ENCODE measurements around the gene TYW1B.
"Not testable (repeated sequence)": the region's sequence is repeated elsewhere in the genome, so short reads cannot be mapped to it uniquely, and the experiment has no call there.

The TYW1B gene

DNA sequence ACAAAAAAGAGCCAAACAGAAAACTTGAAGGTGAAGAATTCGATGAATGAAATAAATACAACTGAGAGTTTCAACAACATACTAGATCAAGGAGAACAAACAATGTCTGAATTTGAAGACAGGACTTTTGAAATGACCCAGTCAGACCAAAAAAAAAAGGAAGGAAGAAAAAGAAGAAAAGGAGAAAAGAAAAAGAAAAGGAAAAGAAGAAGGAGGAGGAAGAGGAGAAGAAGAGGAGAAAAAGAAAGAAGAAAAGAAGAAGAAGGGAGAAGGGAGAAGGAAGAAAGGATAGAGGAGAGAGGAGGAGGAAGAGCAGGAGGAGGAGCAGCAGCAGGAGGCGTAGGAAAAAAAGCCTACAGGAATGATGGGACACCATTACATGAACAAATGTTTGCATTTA is 97.6 kb downstream of the TYW1B start:
- not testable (repeated sequence) for H3K36me3 Mint-ChIP-seq (ENCODE audit: insufficient read depth); H3K27me3 Mint-ChIP-seq; ATAC-seq (replicated peaks; ENCODE audit: extremely low read depth, poor library complexity, severe bottlenecking); H3K27ac Mint-ChIP-seq (ENCODE audit: low read depth); H3K4me3 Mint-ChIP-seq; H3K4me1 Mint-ChIP-seq; DNase-seq (ENCODE audit: low spot score in 2 of 2)
- H3K9me3 Mint-ChIP-seq: peaks cover 14% of the 10 kb centered on the region

DNA sequence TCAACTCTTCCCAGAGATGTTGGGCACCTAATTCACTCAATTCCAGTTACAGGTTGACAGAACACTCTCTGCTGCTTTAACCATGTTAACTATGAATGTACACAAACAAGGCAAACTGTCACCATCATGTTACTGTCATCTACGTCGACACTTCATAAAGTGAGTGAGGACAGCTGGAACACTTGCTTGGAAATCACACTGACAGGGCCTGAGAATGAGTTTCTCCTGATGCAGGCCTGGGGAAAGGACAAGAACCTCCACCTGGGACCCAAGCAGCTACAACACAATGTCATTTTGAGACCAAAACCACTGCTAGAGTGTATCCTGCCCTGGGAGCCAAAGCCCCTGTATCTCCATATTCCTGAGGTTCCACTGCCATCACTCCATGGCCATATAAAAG is 98.9 kb downstream of the TYW1B start:
- H3K36me3 Mint-ChIP-seq (ENCODE audit: insufficient read depth); H3K4me1 Mint-ChIP-seq; ATAC-seq (replicated peaks; ENCODE audit: extremely low read depth, poor library complexity, severe bottlenecking); DNase-seq (ENCODE audit: low spot score in 2 of 2); H3K4me3 Mint-ChIP-seq; H3K27ac Mint-ChIP-seq (ENCODE audit: low read depth); H3K27me3 Mint-ChIP-seq: not testable (repeated sequence)
- H3K9me3 Mint-ChIP-seq: peaks cover 14% of the 10 kb centered on the region

DNA sequence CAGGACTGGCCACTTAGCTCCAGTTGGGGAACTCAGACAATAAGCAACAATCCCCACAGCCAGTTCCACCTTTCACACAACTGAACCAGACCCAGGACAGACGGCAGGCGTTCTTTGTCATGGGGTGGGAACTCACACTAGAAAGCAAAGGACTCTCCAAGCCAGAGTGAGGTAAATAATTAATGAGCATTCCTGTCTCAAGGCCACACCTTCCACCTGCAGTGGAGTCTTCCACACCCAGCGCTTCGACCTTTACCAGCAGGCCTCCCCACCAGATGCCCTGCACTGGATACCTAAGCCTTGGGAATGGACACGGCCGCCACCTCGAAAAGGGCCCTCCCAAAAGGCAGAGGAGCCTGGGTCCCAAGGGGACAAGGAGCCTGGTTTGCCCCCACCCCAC is 105.3 kb downstream of the TYW1B start:
- H3K4me3 Mint-ChIP-seq; H3K4me1 Mint-ChIP-seq; H3K27ac Mint-ChIP-seq (ENCODE audit: low read depth); ATAC-seq (replicated peaks; ENCODE audit: extremely low read depth, poor library complexity, severe bottlenecking); H3K9me3 Mint-ChIP-seq; H3K27me3 Mint-ChIP-seq; DNase-seq (ENCODE audit: low spot score in 2 of 2); H3K36me3 Mint-ChIP-seq (ENCODE audit: insufficient read depth): not testable (repeated sequence)

DNA sequence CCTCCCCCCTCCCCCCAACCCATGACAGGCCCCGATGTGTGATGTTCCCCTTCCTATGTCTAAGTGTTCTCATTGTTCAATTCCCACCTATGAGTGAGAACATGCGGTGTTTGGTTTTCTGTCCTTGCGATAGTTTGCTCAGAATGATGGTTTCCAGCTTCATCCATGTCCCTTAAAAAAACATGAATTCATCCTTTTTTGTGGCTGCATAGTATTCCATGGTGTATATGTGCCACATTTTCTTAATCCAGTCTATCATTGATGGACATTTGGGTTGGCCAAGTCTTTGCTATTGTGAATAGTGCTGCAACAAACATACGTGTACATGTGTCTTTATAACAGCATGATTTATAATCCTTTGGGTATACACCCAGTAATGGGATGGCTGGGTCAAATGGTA is 107.1 kb downstream of the TYW1B start:
- not testable (repeated sequence) for H3K4me3 Mint-ChIP-seq; H3K27me3 Mint-ChIP-seq; DNase-seq (ENCODE audit: low spot score in 2 of 2); ATAC-seq (replicated peaks; ENCODE audit: extremely low read depth, poor library complexity, severe bottlenecking); H3K9me3 Mint-ChIP-seq; H3K4me1 Mint-ChIP-seq; H3K27ac Mint-ChIP-seq (ENCODE audit: low read depth); H3K36me3 Mint-ChIP-seq (ENCODE audit: insufficient read depth)

DNA sequence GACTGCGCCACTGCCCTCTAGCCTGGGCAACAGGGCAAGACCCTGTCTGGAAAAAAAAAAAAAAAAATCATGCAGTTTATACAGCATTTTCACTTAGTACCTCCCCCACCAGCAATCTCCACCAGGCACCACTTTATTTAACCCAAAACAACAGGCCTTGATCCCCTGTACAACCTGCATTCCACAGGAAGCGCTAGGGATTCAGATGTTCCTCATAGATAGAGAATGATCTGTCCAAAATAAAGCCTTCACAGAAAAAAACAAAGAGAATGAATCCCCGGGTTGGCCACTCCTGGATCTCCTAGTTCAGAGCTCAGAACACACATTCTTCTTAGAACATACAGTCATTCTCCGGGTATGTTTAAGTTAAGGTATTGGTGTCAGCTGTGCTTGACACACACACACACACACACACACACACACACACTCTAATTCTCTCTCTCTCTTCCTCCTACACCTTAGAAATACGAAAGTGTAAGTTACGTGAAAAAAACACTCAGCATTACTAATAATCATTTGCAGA is 110.7 kb downstream of the TYW1B start:
- H3K9me3 Mint-ChIP-seq; H3K4me1 Mint-ChIP-seq; H3K36me3 Mint-ChIP-seq (ENCODE audit: insufficient read depth); H3K27me3 Mint-ChIP-seq; ATAC-seq (replicated peaks; ENCODE audit: extremely low read depth, poor library complexity, severe bottlenecking); DNase-seq (ENCODE audit: low spot score in 2 of 2); H3K27ac Mint-ChIP-seq (ENCODE audit: low read depth); H3K4me3 Mint-ChIP-seq: not testable (repeated sequence)

DNA sequence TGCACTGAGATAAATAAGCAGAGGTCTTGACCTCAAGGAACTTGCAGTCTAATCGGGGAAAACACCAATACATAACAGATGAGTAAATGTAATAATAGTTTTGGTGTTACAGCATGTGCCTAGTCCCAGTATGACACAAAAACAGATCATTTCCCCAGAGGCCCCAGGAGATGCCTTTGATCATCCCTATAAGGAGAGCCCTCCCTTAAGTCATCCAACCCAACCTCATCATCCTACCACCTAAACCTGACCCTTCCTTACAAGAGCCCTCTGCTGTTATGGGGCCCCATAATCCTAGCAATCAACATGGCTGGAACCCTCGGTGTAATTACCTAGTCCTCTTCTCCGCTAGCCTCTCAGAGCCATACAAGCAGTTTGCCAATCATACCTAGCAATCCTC is 116.1 kb downstream of the TYW1B start:
- H3K27me3 Mint-ChIP-seq; ATAC-seq (replicated peaks; ENCODE audit: extremely low read depth, poor library complexity, severe bottlenecking); DNase-seq (ENCODE audit: low spot score in 2 of 2); H3K4me3 Mint-ChIP-seq; H3K4me1 Mint-ChIP-seq; H3K27ac Mint-ChIP-seq (ENCODE audit: low read depth); H3K36me3 Mint-ChIP-seq (ENCODE audit: insufficient read depth); H3K9me3 Mint-ChIP-seq: not testable (repeated sequence)

DNA sequence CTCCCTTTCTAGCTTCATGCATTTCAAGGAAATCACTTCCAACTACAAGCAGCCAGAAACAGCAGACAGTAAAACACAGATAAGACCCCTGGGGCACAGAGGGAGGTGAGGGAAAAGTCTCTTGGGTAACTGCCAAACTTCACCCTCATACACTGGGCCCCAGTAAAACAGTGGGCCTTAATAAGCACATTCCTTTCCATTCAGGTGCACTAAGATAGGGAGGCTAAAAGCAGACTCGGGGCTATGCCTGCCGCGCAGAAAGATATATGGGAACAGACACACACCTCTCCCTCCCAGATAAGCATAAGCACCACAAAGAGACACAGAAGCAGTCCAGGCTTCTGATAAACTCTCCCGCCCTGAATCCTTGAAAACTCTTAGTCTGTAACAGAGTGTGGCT is 117.0 kb downstream of the TYW1B start:
- Mint-ChIP-seq H3K27me3 (no peaks in the 10 kb centered on the region), H3K4me1 (no peaks in the 10 kb centered on the region), H3K27ac (ENCODE audit: low read depth) (no peak overlapping the region), H3K4me3 (no peak overlapping the region), H3K9me3 (no peaks in the 10 kb centered on the region), H3K36me3 (ENCODE audit: insufficient read depth) (peaks cover 5% of the 10 kb centered on the region)
- ATAC-seq (replicated peaks; ENCODE audit: extremely low read depth, poor library complexity, severe bottlenecking): no peak
- no peak for DNase-seq (ENCODE audit: low spot score in 2 of 2)

DNA sequence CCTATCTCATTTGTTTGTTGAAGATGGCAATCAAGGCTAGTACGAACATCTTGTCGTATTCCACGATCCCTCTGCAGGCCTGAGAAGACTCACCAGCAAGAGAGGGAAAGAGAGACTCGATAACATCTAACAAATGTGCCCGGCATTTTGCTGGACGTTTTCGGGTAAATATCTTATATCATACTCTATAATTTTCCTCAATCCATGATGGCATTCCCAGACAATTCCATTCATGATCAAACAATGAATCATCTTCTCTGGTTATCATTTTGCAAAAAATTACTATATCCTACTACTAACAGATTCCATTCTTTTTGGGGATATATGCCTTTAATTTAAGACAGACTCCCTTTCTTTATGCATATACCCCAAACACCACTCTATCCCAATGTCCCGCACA is 118.1 kb downstream of the TYW1B start:
- Mint-ChIP-seq H3K36me3 (ENCODE audit: insufficient read depth) (peaks cover 5% of the 10 kb centered on the region), H3K27me3 (no peaks in the 10 kb centered on the region), H3K9me3 (no peaks in the 10 kb centered on the region), H3K4me3 (no peak overlapping the region), H3K4me1 (no peaks in the 10 kb centered on the region), H3K27ac (ENCODE audit: low read depth) (no peak overlapping the region)
- DNase-seq (ENCODE audit: low spot score in 2 of 2): no peak
- no peak for ATAC-seq (replicated peaks; ENCODE audit: extremely low read depth, poor library complexity, severe bottlenecking)

DNA sequence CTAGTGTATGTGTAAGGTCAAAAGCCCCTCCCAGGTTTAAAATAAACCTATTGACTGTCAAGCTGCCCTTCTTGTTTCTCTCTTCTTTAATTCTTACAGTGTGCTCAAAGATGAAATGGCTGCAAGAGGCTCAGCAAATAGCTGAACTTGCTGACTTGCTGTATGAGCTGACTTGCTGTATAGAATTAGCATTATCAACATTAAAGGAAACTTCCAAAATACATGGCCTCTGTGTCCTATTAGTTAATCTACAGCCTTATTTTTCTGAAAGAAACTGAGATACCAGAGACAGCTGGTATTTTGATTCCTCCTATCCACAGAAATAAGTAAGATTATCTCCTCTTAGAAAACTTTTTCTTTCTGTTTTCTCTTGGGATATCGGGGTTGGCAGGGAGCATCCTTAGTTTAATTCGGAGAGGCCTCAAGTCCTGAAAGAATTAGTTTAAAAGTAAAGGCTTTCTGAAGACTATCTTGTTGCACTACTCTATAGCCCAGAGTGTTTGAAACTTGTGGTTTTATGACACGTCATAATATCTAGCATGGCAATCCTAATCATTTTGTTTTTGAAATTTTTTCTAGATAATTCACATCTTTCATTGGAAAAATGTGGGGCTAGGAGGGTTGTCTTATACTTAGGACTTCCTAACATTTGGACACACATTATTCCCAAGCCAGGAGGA is 119.5 kb downstream of the TYW1B start:
- not testable (repeated sequence) for H3K4me1 Mint-ChIP-seq; ATAC-seq (replicated peaks; ENCODE audit: extremely low read depth, poor library complexity, severe bottlenecking); DNase-seq (ENCODE audit: low spot score in 2 of 2); H3K4me3 Mint-ChIP-seq; H3K27ac Mint-ChIP-seq (ENCODE audit: low read depth); H3K9me3 Mint-ChIP-seq; H3K27me3 Mint-ChIP-seq; H3K36me3 Mint-ChIP-seq (ENCODE audit: insufficient read depth)

DNA sequence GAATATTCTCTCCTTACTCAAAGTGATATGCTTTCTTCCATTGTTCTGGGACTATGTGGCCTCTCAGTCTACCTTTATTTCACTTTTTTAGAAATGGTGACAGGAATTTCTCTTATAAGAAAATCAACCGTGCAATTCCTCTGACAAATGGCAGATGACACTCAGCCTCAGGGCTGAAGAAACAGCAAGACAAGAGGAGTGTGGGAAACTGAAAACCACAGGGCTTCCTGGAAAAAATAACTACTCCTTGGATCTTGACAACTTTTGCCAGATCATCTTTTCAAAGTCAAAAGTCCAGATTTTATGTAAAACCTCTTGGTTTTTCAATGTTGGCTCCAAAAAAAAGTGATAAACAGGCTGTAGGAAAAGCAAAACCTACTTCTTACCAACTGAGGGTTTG is 121.5 kb downstream of the TYW1B start:
- no peaks in the 10 kb centered on the region for H3K4me1 Mint-ChIP-seq

DNA sequence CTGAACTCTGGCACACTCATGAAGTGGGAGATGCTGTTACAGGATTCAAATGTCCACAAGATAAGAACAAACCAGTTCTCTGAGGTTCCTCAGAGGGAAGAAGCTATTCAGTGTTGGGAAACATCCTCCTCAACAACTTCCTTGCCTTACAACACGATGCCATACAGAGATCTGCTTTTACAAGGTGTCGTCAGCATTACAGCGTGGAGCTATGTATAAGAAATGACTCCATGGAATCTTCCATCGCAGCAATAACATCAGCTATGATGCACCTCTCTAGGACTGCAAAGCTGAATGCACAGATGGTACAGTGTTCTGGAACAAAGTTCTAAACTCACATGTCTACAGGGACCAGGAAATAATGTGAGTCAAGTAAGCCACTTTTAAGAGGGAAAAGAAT is 122.3 kb downstream of the TYW1B start:
- H3K27me3 Mint-ChIP-seq; H3K4me1 Mint-ChIP-seq; ATAC-seq (replicated peaks; ENCODE audit: extremely low read depth, poor library complexity, severe bottlenecking); H3K9me3 Mint-ChIP-seq; DNase-seq (ENCODE audit: low spot score in 2 of 2); H3K4me3 Mint-ChIP-seq; H3K36me3 Mint-ChIP-seq (ENCODE audit: insufficient read depth); H3K27ac Mint-ChIP-seq (ENCODE audit: low read depth): not testable (repeated sequence)

More for the DNA sequence above, 121.5 kb downstream of the TYW1B start:
- Mint-ChIP-seq H3K36me3 (ENCODE audit: insufficient read depth) (peaks cover 1% of the 10 kb centered on the region), H3K27ac (ENCODE audit: low read depth) (no peak overlapping the region), H3K4me3 (no peak overlapping the region), H3K9me3 (no peaks in the 10 kb centered on the region), H3K27me3 (no peaks in the 10 kb centered on the region)
- ATAC-seq (replicated peaks; ENCODE audit: extremely low read depth, poor library complexity, severe bottlenecking) (no peak), DNase-seq (ENCODE audit: low spot score in 2 of 2) (no peak)

DNA sequence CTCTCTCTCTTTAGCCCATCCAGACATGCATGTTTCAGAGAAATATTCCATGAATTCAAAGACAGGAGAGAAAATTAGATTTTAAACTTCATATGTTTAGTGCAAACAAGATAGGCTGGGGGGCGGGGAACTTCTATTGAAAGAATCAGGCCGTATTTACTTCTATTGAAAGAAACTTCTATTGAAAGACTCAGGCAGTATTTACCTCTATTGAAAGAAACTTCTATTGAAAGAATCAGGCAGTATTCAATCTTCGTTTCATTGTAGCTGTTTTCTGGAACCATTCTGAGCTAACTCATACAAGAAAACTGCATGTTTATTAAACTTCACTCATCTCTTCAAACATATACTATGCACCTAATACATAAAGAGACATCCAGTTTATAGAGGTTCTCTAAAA is 123.1 kb downstream of the TYW1B start:
- no peak for ATAC-seq (replicated peaks; ENCODE audit: extremely low read depth, poor library complexity, severe bottlenecking)
- Mint-ChIP-seq H3K27me3 (no peaks in the 10 kb centered on the region), H3K9me3 (no peaks in the 10 kb centered on the region), H3K36me3 (ENCODE audit: insufficient read depth) (peaks cover 1% of the 10 kb centered on the region), H3K4me3 (no peak overlapping the region), H3K27ac (ENCODE audit: low read depth) (no peak overlapping the region), H3K4me1 (no peaks in the 10 kb centered on the region)
- DNase-seq (ENCODE audit: low spot score in 2 of 2): no peak

DNA sequence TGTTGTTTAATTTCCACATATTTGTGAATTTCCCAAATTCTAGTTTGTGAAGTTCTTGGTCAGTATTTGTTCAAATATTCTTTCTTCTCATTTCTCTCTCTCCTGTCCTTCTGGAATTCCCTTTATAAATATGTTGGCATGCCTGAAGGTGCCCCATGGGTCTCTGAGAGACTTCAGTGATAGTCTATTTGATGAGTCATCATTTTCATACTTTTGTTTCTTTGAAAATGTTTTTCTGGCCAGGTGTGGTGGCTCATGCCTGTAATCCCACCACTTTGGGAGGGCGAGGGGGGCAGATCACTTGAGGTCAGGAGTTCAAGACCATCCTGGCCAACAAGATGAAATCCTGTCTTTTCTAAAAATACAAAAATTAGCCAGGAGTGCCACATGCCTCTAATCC is 127.5 kb downstream of the TYW1B start:
- H3K4me1 Mint-ChIP-seq; DNase-seq (ENCODE audit: low spot score in 2 of 2); H3K27me3 Mint-ChIP-seq; ATAC-seq (replicated peaks; ENCODE audit: extremely low read depth, poor library complexity, severe bottlenecking); H3K27ac Mint-ChIP-seq (ENCODE audit: low read depth); H3K4me3 Mint-ChIP-seq; H3K36me3 Mint-ChIP-seq (ENCODE audit: insufficient read depth); H3K9me3 Mint-ChIP-seq: not testable (repeated sequence)
